Measurements from ENCODE around the gene TSKS. TPM values are rescaled to one million over a fixed set of nuclear protein-coding genes. Genes with fewer than 3 reads are reported as not detected.

The TSKS gene
- polyA plus RNA-seq, 3 donors, result 0.37 to 0.81 (median 0.51) TPM

DNA sequence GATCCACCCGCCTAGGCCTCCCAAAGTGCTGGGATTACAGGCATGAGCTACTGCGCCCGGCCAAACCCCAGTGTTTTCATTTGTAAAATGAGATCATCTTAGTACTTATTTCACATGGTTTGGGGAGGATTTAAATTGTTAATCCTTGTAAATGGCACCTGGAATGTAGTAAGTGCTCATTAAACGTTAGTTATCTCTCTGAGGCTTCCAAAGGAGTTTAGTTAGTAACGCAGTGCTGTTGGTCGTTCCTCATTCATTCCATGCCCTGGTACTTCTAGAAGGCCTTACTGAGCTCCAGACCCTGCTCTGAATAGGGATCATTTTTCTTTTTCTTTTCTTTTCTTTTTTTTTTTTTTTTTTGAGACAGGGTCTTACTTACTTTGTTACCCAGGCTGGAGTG, 67.0 kb downstream of the TSKS start:
- TF ChIP-seq, protein P1, sequence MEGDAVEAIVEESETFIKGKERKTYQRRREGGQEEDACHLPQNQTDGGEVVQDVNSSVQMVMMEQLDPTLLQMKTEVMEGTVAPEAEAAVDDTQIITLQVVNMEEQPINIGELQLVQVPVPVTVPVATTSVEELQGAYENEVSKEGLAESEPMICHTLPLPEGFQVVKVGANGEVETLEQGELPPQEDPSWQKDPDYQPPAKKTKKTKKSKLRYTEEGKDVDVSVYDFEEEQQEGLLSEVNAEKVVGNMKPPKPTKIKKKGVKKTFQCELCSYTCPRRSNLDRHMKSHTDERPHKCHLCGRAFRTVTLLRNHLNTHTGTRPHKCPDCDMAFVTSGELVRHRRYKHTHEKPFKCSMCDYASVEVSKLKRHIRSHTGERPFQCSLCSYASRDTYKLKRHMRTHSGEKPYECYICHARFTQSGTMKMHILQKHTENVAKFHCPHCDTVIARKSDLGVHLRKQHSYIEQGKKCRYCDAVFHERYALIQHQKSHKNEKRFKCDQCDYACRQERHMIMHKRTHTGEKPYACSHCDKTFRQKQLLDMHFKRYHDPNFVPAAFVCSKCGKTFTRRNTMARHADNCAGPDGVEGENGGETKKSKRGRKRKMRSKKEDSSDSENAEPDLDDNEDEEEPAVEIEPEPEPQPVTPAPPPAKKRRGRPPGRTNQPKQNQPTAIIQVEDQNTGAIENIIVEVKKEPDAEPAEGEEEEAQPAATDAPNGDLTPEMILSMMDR (IDR thresholded peaks at IDR 0.05), result no peak
- peaks cover 29 to 43% (median 32%) of the 10 kb centered on the region in 3 donors for H3K27me3 Mint-ChIP-seq (ENCODE audit: low read depth in 3 of 3)
- no peak overlapping the region for H3K4me3 ChIP-seq (replicated peaks in 1 of 3; ENCODE audit: low read depth in 2 of 3, low read length in 3 of 3)
- peaks cover 6 to 23% of the 10 kb centered on the region in 2 donors for H3K27me3 ChIP-seq (ENCODE audit: control insufficient read depth in 2 of 2, insufficient read depth in 2 of 2, low read length in 2 of 2)
- no peak overlapping the region for H3K9ac ChIP-seq (ENCODE audit: insufficient read depth, low read length, poor library complexity, severe bottlenecking)
- no peak overlapping the region for H3K27ac ChIP-seq (ENCODE audit: low read depth in 1 of 2, low read length in 2 of 2)
- 100% methylated on average over 1 of the region's 6 CpGs for WGBS (ENCODE audit: insufficient coverage)
- H3K4me1 ChIP-seq (ENCODE audit: control insufficient read depth in 1 of 2, insufficient read depth in 2 of 2, low read length in 2 of 2), result peaks cover 4% of the 10 kb centered on the region in 2 donors
- no peaks in the 10 kb centered on the region for H4K20me1 ChIP-seq (ENCODE audit: insufficient read depth, low read length)
- peaks cover 0 to 2% of the 10 kb centered on the region in 2 donors for H3K36me3 Mint-ChIP-seq
- no peak overlapping the region for H3K4me2 ChIP-seq (replicated peaks; ENCODE audit: extremely low read depth, low read length, poor library complexity, severe bottlenecking)
- no peaks in the 10 kb centered on the region for H3K79me2 ChIP-seq (ENCODE audit: insufficient read depth, low read length)
- H3K9me3 Mint-ChIP-seq, result peaks cover 0 to 9% (median 1%) of the 10 kb centered on the region in 7 donors
- H3K36me3 ChIP-seq (replicated peaks in 1 of 2; ENCODE audit: control insufficient read depth in 1 of 2, insufficient read depth in 2 of 2, low read length in 2 of 2), result no peaks in the 10 kb centered on the region
- H3K4me3 Mint-ChIP-seq, result no peak overlapping the region
- no peak overlapping the region for H2AFZ ChIP-seq (ENCODE audit: insufficient read depth, low read depth, low read length, poor library complexity, severe bottlenecking)
- no peak overlapping the region for H3K27ac Mint-ChIP-seq
- peaks cover 10% of the 10 kb centered on the region for H3K4me1 Mint-ChIP-seq
- peaks cover 0 to 4% of the 10 kb centered on the region in 2 donors for H3K9me3 ChIP-seq (replicated peaks in 1 of 2; ENCODE audit: control insufficient read depth in 1 of 2, insufficient read depth in 1 of 2, low read length in 2 of 2)
- no peak for DNase-seq
- intact Hi-C loops (cut with micrococcal nuclease), result no loop called here

DNA sequence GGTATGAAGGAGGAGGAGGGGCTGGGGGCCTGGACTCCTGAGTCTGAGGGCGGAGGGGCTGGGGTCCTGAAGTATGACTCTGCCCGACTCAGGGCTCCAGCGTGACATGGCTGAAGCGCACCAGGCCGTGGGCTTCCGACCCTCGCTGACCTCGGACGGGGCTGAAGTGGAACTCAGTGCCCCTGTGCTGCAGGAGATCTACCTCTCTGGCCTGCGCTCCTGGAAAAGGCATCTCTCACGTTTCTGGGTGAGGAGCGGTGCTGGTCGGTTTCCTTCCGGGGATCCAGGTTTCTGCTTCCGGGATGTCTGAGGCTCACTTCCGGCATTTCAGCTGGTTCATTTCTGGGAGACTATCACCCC, 71.0 kb downstream of the TSKS start:
- Histone ChIP-seq H2AFZ (ENCODE audit: insufficient read depth, low read depth, low read length, poor library complexity, severe bottlenecking) (no peak overlapping the region), H3K9ac (ENCODE audit: insufficient read depth, low read length, poor library complexity, severe bottlenecking) (no peak overlapping the region), H3K27ac (ENCODE audit: low read depth in 1 of 2, low read length in 2 of 2) (no peak overlapping the region), H3K27me3 (ENCODE audit: control insufficient read depth in 2 of 2, insufficient read depth in 2 of 2, low read length in 2 of 2) (peaks cover 17 to 42% of the 10 kb centered on the region in 2 donors), H3K79me2 (ENCODE audit: insufficient read depth, low read length) (no peaks in the 10 kb centered on the region), H3K4me2 (replicated peaks; ENCODE audit: extremely low read depth, low read length, poor library complexity, severe bottlenecking) (no peak overlapping the region), H4K20me1 (ENCODE audit: insufficient read depth, low read length) (peaks cover 5% of the 10 kb centered on the region), H3K36me3 (replicated peaks in 1 of 2; ENCODE audit: control insufficient read depth in 1 of 2, insufficient read depth in 2 of 2, low read length in 2 of 2) (no peaks in the 10 kb centered on the region), H3K4me3 (replicated peaks in 1 of 3; ENCODE audit: low read depth in 2 of 3, low read length in 3 of 3) (no peak overlapping the region), H3K9me3 (replicated peaks in 1 of 2; ENCODE audit: control insufficient read depth in 1 of 2, insufficient read depth in 1 of 2, low read length in 2 of 2) (peaks cover 0 to 11% of the 10 kb centered on the region in 2 donors), H3K4me1 (ENCODE audit: control insufficient read depth in 1 of 2, insufficient read depth in 2 of 2, low read length in 2 of 2) (peaks cover 29 to 33% of the 10 kb centered on the region in 2 donors)
- DNase-seq, result no peak
- H3K9me3 Mint-ChIP-seq, result peaks cover 0 to 19% (median 8%) of the 10 kb centered on the region in 7 donors
- peak overlapping the region in 1 of 2 donors; percentile 68 for H3K4me3 Mint-ChIP-seq
- peaks cover 53 to 55% (median 54%) of the 10 kb centered on the region in 3 donors for H3K27me3 Mint-ChIP-seq (ENCODE audit: low read depth in 3 of 3)
- TF ChIP-seq, protein P1 (IDR thresholded peaks at IDR 0.05), result no peak
- peaks cover 26% of the 10 kb centered on the region in 2 donors for H3K36me3 Mint-ChIP-seq
- intact Hi-C loops (cut with micrococcal nuclease), result no loop called here
- no peak overlapping the region for H3K27ac Mint-ChIP-seq
- peaks cover 34% of the 10 kb centered on the region for H3K4me1 Mint-ChIP-seq
- 91% methylated on average over 16 of the region's 16 CpGs for WGBS (ENCODE audit: insufficient coverage)
